ENCODE measurements around the gene NRSN2.
"Not testable (repeated sequence)": the region's sequence is repeated elsewhere in the genome, so short reads cannot be mapped to it uniquely, and the experiment has no call there.

NRSN2 gene

GRCh38 chr20:361561-361960 is 14.7 kb downstream of the NRSN2 start:
- Mint-ChIP-seq H3K4me3 (no peak overlapping the region), H3K36me3 (no peaks in the 10 kb centered on the region), H3K9me3 (no peaks in the 10 kb centered on the region), H3K27ac (no peak overlapping the region), H3K4me1 (peaks cover 18% of the 10 kb centered on the region)
- ATAC-seq (no peak), DNase-seq (ENCODE audit: low spot score in 2 of 2) (no peak)

DNA sequence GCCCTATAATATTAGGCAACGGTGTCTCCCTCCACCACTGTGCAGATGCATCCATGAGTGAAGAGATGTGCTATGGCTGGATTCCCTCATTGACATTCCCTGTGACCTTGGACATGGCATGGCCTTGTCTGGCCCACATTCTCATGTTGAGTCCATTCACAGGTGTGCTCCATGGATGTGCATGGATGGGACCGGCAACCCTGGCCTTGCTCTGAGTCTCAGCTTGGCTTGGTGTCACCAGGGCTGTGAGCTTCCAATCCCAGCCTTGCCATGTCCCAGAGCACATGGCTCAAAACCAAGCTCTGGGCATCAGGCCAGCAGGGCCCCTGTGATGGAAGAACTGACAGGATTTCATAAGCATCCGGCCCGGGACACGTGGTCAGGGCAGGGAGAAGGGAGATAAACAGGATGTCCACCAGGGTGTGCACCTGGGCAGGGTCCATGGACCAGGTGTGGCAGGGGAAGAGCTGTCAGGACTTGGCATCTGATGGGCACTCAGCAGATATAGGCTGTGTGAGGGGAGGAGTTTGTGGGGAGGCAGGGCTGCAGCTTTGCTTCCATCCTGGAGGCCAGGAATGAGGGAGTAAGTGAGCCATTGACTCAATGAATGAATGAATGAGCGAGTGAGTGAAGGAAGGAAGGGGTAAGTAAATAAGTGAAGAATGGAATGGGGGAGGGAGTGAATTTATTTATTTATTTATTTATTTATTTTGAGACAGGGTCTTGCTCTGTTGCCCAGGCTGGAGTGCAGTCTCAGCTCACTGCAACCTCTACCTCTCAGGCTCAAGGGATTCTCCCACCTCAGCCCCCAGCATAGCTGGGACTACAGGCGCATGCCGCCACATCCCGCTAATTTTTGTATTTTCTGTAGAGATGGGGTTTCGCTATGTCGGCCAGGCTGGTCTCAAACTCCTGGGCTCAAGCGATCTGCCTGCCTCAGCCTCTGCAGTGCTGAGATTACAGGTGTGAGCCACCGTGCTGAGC is 15.7 kb downstream of the NRSN2 start:
- Mint-ChIP-seq H3K36me3 (no peaks in the 10 kb centered on the region), H3K27ac (peak overlapping the region; percentile 67), H3K4me1 (peaks cover 18% of the 10 kb centered on the region), H3K9me3 (no peaks in the 10 kb centered on the region), H3K4me3 (no peak overlapping the region)
- peak; percentile 54 for ATAC-seq
- DNase-seq (ENCODE audit: low spot score in 2 of 2): peak in 1 of 2 donors; percentile 70

GRCh38 chr20:363319-364078 is 16.6 kb downstream of the NRSN2 start:
- Mint-ChIP-seq H3K27ac (no peak overlapping the region), H3K4me3 (no peak overlapping the region), H3K36me3 (no peaks in the 10 kb centered on the region), H3K4me1 (peaks cover 18% of the 10 kb centered on the region), H3K9me3 (no peaks in the 10 kb centered on the region)
- no peak for ATAC-seq
- DNase-seq (ENCODE audit: low spot score in 2 of 2): no peak

- ATAC-seq: peak; percentile 50
- H3K4me3 Mint-ChIP-seq: no peak overlapping the region
- DNase-seq (ENCODE audit: low spot score in 2 of 2): no peak
- no peaks in the 10 kb centered on the region for H3K9me3 Mint-ChIP-seq
- H3K27ac Mint-ChIP-seq: no peak overlapping the region
- peaks cover 18% of the 10 kb centered on the region for H3K4me1 Mint-ChIP-seq
- no peaks in the 10 kb centered on the region for H3K36me3 Mint-ChIP-seq
These were observed 18.2 kb downstream of the NRSN2 start for GRCh38 chr20:364905-365794.

DNA sequence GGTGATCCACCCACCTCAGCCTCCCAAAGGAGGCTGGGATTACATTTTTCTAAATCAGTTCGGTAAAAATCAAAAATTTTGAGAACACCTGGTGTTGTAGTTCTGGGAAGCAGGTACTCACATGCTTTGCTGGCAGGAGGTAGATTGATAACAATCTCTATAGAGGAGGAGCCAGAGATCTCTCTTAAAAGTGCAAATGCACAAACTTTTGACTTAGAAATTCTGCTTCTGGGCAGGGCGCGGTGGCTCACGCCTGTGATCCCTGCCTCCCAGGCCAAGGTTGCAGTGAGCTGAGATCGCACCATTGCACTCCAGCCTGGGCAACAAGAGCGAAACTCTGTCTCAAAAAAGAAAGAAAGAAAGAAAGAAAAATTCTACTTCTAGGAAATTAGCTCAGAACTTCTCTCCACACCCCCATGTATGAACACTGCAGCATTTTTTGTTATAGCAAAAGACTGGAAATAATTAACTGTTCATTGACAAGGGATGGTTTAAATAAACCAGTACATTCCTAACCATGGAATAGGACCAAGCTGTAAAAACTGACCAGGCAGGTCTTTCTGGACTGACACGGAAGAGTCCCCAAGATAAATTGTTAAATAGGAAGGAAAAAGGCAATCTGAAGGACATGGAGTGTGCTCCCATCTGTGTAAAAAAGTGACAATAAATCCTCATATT is 19.3 kb downstream of the NRSN2 start:
- ATAC-seq: no peak
- H3K9me3 Mint-ChIP-seq: no peaks in the 10 kb centered on the region
- H3K4me1 Mint-ChIP-seq: peaks cover 18% of the 10 kb centered on the region
- H3K27ac Mint-ChIP-seq: no peak overlapping the region
- H3K4me3 Mint-ChIP-seq: no peak overlapping the region
- DNase-seq (ENCODE audit: low spot score in 2 of 2): no peak
- no peaks in the 10 kb centered on the region for H3K36me3 Mint-ChIP-seq

GRCh38 chr20:366719-367485 is 20.0 kb downstream of the NRSN2 start:
- Mint-ChIP-seq H3K36me3 (no peaks in the 10 kb centered on the region), H3K4me3 (no peak overlapping the region), H3K27ac (peak overlapping the region; percentile 63), H3K4me1 (peaks cover 18% of the 10 kb centered on the region), H3K9me3 (no peaks in the 10 kb centered on the region)
- DNase-seq (ENCODE audit: low spot score in 2 of 2) (no peak), ATAC-seq (no peak)

GRCh38 chr20:367486-367887 is 20.6 kb downstream of the NRSN2 start:
- Mint-ChIP-seq H3K9me3 (no peaks in the 10 kb centered on the region), H3K4me3 (no peak overlapping the region)

GRCh38 chr20:368915-369314 is 22.0 kb downstream of the NRSN2 start:
- ATAC-seq (no peak), DNase-seq (ENCODE audit: low spot score in 2 of 2) (no peak)
- no peaks in the 10 kb centered on the region for H3K9me3 Mint-ChIP-seq
- H3K4me1 Mint-ChIP-seq: peaks cover 24% of the 10 kb centered on the region
- H3K4me3 Mint-ChIP-seq: no peak overlapping the region
- H3K36me3 Mint-ChIP-seq: no peaks in the 10 kb centered on the region
- H3K27ac Mint-ChIP-seq: peak overlapping the region; percentile 16

More at GRCh38 chr20:367486-367887, 20.6 kb downstream of the NRSN2 start:
- peak overlapping the region; percentile 63 for H3K27ac Mint-ChIP-seq
- no peak for ATAC-seq
- DNase-seq (ENCODE audit: low spot score in 2 of 2): no peak
- H3K4me1 Mint-ChIP-seq: peaks cover 17% of the 10 kb centered on the region
- no peaks in the 10 kb centered on the region for H3K36me3 Mint-ChIP-seq

DNA sequence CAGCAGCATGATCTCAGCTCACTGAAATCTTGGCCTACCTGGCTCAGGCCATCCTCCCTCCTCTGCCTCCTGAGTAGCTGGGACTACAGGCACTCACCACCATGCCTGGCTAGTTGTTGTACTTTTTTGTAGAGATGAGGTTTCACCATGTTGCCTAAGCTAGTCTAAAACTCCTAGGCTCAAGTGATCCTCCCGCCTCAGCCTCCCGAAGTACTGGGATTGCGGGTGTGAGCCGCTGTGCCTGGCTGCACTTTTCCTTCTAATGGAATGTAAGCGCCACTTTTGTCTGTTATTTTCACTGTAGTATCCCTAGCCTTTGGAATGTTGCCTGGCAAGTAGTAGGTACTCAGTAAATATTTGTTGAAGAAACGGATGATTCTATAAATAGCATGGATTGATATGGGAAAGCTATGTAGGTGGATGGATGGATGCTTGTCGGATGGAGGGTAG is 23.3 kb downstream of the NRSN2 start:
- Mint-ChIP-seq H3K4me1 (peaks cover 17% of the 10 kb centered on the region), H3K27ac (peak overlapping the region; percentile 0), H3K36me3 (no peaks in the 10 kb centered on the region), H3K4me3 (no peak overlapping the region), H3K9me3 (no peaks in the 10 kb centered on the region)
- no peak for ATAC-seq
- DNase-seq (ENCODE audit: low spot score in 2 of 2): no peak

DNA sequence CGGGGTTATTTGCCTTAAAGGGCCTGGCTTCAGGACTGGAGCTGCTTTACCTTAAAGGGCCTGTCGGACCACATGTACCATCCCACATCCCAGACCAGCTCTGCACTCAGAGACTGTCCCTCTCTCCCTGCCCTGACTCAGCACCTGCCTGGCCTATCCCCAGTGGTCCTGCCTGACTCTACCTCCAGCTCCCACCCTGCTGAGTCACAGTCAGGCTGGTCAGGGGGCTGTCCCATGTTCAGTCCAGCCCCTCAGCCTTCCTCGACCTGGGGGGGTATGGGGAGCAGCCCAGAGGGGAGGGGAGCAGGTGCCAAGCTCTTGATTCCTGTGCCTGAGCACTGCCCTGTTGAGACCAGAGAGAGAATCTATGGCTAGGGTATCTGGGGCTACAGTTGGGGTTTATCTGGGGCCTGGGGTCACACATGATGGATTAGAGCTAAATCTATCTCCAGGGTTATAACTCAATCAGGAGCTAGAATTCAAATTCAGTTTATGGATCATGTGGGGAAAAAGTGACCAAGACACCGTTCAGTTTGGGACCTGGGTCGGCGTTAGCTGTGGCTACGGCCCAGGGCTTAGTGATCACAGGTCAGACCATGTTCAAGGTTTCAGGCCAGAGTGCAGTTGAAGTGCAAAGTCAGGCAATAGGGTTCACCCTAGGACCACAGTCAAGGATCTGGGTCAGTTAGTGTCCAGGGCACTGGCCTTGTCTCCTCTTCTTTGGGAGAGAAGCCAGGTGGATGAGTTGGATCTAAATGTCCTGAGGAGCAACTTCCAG is 24.3 kb downstream of the NRSN2 start:
- Mint-ChIP-seq H3K9me3 (no peaks in the 10 kb centered on the region), H3K36me3 (no peaks in the 10 kb centered on the region), H3K27ac (peak overlapping the region; percentile 49), H3K4me1 (peaks cover 12% of the 10 kb centered on the region), H3K4me3 (no peak overlapping the region)
- DNase-seq (ENCODE audit: low spot score in 2 of 2): no peak
- no peak for ATAC-seq

- DNase-seq (ENCODE audit: low spot score in 2 of 2) (no peak), ATAC-seq (no peak)
- peak overlapping the region; percentile 49 for H3K27ac Mint-ChIP-seq
These were observed 25.0 kb downstream of the NRSN2 start for GRCh38 chr20:371755-372542.

GRCh38 chr20:372543-373082 is 25.7 kb downstream of the NRSN2 start:
- Mint-ChIP-seq H3K27ac (peak overlapping the region; percentile 49), H3K4me1 (peaks cover 12% of the 10 kb centered on the region)
- H3K36me3 Mint-ChIP-seq; H3K9me3 Mint-ChIP-seq; H3K4me3 Mint-ChIP-seq; DNase-seq (ENCODE audit: low spot score in 2 of 2): not testable (repeated sequence)
- peak; percentile 71 for ATAC-seq

More at GRCh38 chr20:371755-372542, 25.0 kb downstream of the NRSN2 start:
- Mint-ChIP-seq H3K36me3 (no peaks in the 10 kb centered on the region), H3K4me3 (no peak overlapping the region), H3K4me1 (peaks cover 12% of the 10 kb centered on the region), H3K9me3 (no peaks in the 10 kb centered on the region)

Data from stimulated activated effector memory CD8-positive, alpha-beta T cell treated with anti-CD3 and anti-CD28 coated beads, Interleukin-12 subunit alpha, Interleukin-12 subunit beta, amount 100 ng/mL, for 72 hours (primary cell).